GM19099 (cell line): ENCODE data around the gene COMMD2.
A peak's percentile ranks its signal among the peaks of the same experiment; 100 is the strongest.

Experiments
- POLR2A ChIP-seq: IDR thresholded peaks from 3 replicates; pipeline ENCODE4 v1.6.1; 2011; ENCODE audit warnings: low read depth; ENCODE audit not compliant: insufficient read length; ENCODE audit errors: extremely low read depth

COMMD2 gene

GRCh38 chr3:149752051-149752787, at the start of gene COMMD2:
COMMD2 (minus strand) TSS chr3:149752489; CDS start chr3:149752444, 45 bp downstream.
- TF ChIP-seq POLR2A, result peak; percentile 92

- TF ChIP-seq POLR2A, result no peak
Measured at GRCh38 chr3:149801639-149802038, 49.4 kb upstream of the COMMD2 start.

GRCh38 chr3:149801195-149801594, 48.9 kb upstream of the COMMD2 start:
- TF ChIP-seq POLR2A, result no peak

DNA sequence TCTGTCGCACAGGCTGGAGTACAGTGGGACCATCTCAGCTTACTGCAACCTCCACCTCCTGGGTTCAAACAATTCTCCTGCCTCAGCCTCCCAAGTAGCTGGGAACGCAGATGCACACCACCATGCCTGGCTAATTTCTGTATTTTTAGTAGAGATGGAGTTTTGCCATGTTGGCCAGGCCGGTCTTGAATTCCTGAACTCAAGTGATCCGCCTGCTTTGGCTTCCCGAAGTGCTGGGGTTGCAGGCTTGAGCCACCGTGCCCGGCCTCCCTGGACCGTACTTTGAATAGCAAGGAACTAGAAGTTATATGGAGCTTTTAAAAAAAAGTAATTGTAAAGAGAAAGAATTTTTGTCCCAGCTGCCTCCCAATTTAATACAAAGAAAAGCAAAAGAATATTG, 48.4 kb upstream of the COMMD2 start:
- no peak for TF ChIP-seq POLR2A

- TF ChIP-seq POLR2A, result no peak
Measured at GRCh38 chr3:149796026-149796425, 43.7 kb upstream of the COMMD2 start.

- TF ChIP-seq POLR2A, result no peak
Measured at GRCh38 chr3:149792452-149793270, 40.4 kb upstream of the COMMD2 start, which contains the start of gene ANKUB1. ANKUB1 (minus strand) TSS chr3:149792554; CDS start chr3:149792366, 188 bp downstream.

GRCh38 chr3:149790698-149791097, 38.4 kb upstream of the COMMD2 start:
- TF ChIP-seq POLR2A, result no peak

DNA sequence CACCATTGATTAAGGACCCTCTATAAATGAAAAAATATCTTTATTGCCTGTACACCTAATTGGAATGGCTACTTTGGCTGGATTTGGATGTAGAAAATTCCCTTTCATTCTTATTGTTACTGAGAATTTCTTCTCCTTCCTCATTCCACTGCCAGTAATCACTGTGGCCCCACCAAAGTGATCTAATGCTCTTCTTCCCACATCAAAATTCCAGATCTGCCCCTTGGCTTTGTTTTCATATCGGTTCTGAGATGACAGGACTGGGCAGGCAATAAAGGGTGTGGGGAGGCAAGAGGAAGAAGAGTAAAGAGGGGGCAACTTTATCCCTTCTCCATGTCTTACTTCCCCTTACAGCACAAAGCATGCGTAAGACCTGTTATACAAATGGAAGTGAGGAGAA, 38.0 kb upstream of the COMMD2 start:
- TF ChIP-seq POLR2A, result no peak

DNA sequence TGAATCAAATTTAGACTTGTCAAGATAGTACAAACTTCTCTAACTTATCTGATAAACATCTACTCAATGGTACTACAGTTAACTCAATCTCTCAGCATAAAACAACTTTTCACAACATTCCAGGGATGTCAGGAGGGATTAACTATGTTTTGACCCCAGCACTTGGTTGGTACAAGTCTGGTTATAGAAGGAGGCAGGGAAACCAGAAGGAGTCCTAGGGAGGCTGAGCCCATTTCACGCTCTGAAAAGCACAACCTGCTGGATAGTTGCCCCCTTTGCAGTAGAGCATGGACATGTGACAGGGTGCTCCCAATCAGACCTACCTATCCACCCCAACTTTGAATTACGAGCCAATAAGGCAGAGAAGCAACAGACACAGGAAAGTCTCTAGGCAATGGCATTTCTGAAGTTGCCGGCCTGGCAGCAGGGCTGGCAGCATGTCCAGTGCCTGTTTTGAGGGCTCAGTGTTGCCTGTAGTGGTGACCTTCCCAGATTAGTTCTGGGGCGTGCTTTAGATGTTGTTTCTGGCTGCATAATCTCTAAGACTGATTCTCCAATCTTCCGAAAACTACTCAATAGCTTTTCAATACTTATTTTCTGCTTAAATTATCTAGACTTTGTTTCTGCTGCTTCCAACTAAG, 31.9 kb upstream of the COMMD2 start:
- TF ChIP-seq POLR2A, result no peak

- no peak for TF ChIP-seq POLR2A
Measured at GRCh38 chr3:149783576-149783975, 31.3 kb upstream of the COMMD2 start.

DNA sequence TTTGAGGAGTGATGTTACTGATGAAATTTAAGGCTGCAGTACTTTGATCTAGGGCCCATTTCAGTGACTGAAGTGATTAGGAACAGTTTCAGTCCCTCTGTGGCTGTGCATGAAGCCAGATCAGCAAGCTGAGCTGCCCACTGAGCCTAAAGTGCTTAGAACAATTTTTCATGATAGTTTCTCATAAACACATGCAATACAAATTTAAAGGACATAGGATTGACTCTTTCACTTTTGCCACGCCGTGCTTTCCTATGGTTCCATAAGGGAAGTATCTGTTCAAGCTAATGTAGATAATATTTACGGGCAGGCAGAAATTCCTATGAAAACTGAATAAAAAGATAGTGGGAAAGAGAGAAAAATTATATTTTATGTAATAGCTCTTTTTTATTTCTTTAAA, 29.5 kb upstream of the COMMD2 start:
- no peak for TF ChIP-seq POLR2A

GRCh38 chr3:149781211-149781610, 28.9 kb upstream of the COMMD2 start:
- TF ChIP-seq POLR2A, result no peak

DNA sequence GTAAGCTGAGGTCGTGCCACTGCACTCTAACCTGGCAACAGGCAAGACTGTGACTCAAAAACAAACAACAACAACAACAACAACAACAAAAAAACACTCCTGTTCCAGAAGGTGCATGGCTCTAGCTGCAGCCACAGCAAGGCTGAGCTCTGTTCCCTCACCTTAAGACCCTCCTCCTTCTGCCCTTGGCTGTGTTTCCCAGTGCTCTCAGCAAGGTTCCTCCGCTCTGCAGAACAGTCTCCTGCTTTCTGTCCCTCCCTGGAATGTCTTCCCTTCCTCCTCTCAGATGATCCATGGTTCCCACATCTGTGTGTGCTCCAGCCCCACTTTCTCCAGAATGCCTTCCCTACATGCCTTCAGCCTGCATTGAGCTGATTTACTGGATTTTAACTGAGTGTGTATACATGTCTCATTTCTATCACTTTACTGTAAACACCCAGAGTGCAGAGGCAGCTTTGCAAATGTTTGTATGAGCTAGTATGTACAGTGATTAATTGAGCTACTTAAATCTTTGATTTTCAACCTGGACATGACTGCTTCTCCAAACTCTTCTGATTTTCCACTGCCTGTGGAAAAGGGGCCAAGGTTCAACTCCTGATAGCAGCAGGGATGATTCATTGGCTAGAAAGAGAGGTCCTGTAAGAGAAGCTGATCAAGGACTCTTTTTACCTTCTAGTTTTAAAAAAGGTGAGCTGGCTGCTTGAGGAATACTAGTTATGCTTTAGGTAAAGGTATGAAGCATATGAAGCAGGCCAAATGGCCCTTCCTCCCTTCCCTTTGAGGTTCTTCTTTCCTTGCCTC, 25.3 kb upstream of the COMMD2 start:
- no peak for TF ChIP-seq POLR2A

DNA sequence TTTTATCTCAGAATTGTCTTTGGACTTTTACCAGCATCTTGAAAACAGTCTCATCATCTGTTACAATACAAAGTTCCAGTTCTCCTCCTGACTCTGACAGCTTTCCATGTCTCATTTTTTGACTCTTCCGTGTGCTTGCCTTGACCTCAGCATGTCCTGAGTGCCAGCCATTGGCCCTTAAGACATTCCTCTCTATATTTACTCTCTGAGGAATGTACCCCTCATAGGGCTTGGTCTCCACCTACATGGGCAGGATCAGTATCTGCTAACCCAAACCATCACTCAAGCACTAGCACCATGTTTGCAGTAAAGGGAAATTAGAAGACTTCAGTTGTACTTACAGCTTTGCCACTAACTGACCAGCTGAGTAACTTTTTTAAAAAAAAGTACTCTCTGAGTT, 23.9 kb upstream of the COMMD2 start:
- TF ChIP-seq POLR2A, result no peak

- no peak for TF ChIP-seq POLR2A
Measured at GRCh38 chr3:149772861-149773260, 20.6 kb upstream of the COMMD2 start.

DNA sequence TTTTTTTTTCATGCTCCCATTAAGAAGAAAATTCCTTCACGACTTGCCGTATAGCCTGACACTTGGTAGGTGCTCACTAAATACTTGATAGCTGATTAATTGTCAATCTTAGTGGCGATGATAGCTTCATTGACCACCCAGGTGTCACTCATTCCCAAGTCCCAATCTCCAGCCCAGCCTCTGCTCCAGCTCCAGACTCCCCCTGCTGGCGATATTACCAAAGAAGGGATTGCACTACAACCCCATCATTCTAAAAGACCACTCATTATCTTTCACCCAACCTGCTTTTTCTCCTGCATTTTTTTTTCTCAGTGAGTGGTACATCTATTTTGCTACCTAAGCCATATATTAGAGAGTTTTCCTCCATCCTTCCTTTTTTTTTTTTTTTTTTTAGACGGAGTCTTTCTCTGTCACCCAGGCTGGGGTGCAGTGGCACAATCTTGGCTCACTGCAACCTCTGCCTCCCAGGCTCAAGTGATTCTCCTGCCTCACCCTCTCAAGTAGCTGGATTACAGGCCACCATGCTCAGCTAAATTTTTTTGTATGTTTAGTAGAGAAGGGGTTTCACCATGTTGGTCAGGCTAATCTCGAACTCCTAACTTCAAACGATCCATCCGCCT, 19.5 kb upstream of the COMMD2 start:
- TF ChIP-seq POLR2A, result no peak
